PC-9 (cell line): ENCODE results near the gene HSPB3.

ENCODE experiments used
- CTCF ChIP-seq: fragments of 200-600 bp; sonication (generic); conservative IDR thresholded peaks from 2 replicates; pipeline ENCODE4 v1.6.1; 2017; ENCODE audit warnings: mixed run types, antibody characterized with exemption, mild to moderate bottlenecking, moderate library complexity
- EZH2 ChIP-seq: fragments of 200-600 bp; sonication (generic); IDR thresholded peaks from 2 replicates; pipeline ENCODE4 v1.8.0; 2017; ENCODE audit warnings: antibody characterized with exemption, low read depth

GRCh38 chr5:54442271-54442670 is 13.2 kb upstream of the HSPB3 start:
- TF ChIP-seq CTCF (no peak), EZH2 (no peak)
